Measurements from ENCODE around the gene ROR1.
"Not testable (repeated sequence)": the region's sequence is repeated elsewhere in the genome, so short reads cannot be mapped to it uniquely, and the experiment has no call there.

Gene ROR1

GRCh38 chr1:63794939-63795378 is 21.1 kb downstream of the ROR1 start:
- peak; percentile 83 for DNase-seq

- peak; percentile 94 for DNase-seq
Measured at GRCh38 chr1:63795455-63795854, 21.6 kb downstream of the ROR1 start.

DNA sequence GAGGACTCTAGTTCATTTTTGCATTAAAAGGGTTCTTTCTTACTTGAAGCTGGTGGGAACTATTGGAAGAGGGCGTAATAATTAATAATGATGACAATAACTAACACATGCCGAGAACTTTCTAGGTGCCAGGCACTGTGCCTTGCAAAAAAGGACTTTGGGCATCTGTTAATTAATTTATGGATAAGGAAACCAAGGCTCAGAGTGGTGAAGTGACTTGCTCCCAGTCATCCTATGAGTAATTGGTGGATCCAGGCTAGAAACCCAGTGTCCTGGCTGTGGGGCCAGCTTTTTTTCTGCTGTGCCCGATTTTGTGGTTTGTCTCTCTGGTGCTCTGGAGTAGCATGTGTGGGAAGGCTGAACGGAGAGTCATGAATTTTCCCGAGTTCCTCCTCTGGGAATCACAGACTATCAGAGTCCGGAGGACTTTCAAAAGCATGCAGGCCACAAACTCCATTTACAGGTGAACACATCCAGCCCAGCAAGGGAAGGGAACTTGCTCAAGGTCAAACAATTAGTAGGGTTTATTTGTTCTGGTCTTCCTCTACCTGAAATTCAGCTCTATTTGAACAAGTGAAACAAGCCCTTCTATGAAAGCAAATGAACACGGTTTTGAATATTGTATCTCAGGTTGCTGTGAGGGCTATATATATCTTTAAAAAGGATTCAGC is 23.4 kb downstream of the ROR1 start:
- no peak for DNase-seq

- DNase-seq: no peak
Measured at GRCh38 chr1:63798284-63798683, 24.5 kb downstream of the ROR1 start.

- no peak for DNase-seq
Measured at GRCh38 chr1:63799307-63799706, 25.5 kb downstream of the ROR1 start.

DNA sequence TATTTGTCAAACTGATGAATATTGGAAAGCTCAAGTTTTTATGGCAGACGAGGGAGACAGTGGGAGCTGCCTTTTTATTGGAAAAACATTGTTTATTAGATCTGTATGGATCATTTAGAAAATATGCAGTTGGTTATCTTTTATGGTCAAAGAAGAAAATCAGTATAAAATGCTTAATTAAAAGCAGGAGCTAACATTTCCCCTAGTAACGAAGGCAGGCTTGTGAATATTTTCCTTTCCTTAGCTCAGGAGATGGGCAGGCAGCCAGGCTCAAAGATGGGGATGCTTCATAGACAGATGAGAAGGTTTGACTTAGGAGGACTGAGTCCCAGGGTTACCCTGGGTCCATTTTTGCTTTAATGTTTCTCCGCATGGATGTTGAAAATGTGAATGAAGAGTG is 26.0 kb downstream of the ROR1 start:
- no peak for DNase-seq

DNA sequence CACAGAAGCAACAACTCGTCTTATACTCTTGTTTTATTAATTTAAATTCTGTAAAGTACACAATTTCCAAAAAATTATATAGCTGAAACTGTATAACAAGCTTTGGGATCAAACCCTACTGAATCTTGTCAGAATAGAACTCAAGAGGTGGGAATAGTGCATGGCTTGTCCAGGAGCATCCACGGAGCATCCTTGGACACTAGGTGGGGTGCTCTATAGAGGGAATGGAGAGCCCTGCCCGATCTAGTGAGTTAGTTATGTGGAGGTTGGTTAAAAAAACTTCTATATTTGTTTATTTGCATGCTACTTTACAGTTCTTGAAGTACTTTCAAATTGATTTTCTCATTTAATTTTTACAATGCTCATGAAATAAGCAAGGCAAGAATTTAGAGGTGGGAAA is 28.3 kb downstream of the ROR1 start:
- DNase-seq: no peak

DNA sequence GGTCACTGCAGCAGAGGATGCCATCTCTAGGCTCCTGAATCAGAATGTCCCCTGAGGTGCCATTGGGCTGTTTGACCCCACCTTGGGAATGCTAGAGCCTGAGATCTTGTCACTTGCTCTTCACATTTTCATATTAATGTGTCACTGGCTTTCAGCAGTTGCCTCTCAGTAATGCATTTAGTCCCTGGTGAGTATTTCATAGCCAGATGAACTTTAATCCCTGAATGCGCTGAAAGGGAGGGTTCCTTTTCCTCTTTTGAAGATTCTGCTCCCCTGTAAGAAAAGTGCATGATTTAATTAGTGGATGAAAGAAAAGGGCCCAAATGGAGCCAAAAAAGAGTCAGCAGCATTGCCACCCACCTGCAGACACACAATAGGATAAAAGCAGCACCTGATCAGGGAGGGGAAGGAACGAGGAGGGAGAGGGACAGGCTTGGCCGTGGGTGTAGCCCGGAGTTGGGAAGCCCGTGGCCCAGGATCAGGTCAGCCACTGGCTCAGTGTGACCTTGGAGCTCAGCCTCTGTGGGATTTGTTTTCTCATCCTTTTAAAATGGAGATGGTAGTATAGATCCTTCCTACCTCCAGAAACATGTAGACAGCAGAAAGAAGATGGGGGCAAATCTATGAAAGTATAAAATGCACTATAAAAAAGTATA is 31.1 kb downstream of the ROR1 start:
- no peak for DNase-seq

DNA sequence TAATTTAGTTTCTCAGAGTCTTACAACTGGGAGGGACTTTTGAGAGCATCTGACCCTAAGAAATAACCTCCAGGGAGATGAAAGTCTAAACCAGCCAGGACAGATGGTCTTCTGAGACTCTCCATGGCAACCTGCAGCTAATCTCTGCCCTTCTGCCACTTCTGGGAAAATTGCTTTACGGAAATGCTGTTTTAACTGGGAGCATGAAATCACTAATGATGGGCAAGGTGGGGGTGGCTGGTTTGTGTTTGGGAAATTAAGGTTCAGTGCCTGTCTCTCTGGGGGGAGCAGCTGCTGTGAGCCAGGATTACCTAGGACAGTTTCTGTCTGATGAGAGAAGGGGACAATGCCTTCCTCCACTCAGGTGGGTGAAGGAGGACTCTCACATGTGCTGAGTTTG is 33.2 kb downstream of the ROR1 start:
- no peak for DNase-seq

GRCh38 chr1:63810936-63811469 is 37.2 kb downstream of the ROR1 start:
- no peak for DNase-seq

DNA sequence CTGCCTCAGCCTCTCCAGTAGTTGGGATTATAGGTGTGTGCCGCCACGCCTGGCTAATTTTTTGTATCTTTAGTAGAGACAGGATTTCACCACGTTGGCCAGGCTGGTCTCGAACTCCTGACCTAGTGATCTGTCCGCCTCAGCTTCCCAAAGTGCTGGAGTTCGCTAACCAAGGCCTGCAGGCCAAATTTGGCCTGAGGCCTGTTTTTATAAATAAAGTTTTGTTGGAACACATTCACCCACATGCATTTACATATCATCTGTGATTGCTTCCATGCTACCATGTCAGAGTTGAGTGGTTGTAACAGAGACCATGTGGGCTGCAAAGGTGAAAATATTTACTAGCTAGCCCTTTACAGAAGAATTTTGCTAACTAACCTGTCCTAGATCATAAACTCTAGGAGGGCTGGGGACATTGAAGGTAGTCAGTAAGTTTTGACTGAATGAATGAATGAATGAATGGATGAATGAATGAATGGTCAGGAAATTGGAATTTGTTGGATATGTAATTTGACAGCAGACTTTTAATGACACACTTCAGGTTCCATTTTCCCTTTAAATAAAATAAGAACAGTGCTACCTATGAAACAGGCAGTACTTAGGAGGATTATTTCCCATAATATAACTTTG is 38.4 kb downstream of the ROR1 start:
- DNase-seq: no peak

GRCh38 chr1:63813829-63814277 is 40.0 kb downstream of the ROR1 start:
- DNase-seq: no peak

DNA sequence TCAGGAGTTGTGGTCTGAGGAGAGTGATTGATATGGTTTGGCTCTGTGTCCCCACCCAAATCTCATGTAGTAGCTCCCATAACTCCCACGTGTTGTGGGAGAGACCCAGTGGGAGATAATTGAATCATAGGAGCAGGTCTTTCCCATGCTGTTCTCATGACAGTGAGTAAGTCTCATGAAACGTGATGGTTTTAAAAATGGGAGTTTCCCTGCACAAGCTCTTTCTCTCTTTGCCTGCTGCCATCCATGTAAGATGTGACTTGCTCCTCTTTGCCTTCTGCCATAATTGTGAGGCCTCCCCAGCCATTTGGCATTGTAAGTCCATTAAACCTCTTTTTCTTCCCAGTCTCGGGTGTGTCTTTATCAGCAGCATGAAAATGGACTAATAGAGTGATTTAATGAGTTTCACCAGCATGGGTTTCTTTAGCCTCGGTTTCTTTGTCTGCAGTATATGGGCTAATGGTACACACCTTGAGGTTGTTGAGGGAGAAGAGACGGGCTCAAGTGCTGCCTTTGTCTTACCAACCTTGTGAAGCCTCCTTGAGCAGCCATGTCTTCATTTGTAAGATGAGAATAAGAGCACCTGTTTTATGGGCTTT is 42.5 kb downstream of the ROR1 start:
- DNase-seq: not testable (repeated sequence)

GRCh38 chr1:63817152-63817667 is 43.4 kb downstream of the ROR1 start:
- peak; percentile 18 for DNase-seq

DNA sequence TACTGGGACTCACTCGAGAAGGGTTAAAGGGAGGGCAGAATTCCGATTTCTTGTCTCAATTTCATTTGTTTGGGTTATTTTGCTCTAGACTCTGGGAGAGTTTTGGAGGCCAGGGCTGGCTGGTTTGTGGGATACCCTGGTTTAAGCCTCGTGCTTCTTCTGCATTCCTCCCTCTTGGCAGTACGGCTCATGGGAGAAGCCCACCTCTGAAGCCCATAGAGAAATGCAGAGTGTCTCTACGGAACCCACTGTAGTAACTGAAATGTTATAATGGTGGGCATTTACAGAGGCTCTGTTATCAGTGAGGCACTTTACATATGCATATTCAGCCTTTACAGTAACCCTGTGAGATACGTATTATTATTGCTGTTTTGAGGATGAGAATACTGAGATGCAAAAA is 43.9 kb downstream of the ROR1 start:
- DNase-seq: no peak

DNA sequence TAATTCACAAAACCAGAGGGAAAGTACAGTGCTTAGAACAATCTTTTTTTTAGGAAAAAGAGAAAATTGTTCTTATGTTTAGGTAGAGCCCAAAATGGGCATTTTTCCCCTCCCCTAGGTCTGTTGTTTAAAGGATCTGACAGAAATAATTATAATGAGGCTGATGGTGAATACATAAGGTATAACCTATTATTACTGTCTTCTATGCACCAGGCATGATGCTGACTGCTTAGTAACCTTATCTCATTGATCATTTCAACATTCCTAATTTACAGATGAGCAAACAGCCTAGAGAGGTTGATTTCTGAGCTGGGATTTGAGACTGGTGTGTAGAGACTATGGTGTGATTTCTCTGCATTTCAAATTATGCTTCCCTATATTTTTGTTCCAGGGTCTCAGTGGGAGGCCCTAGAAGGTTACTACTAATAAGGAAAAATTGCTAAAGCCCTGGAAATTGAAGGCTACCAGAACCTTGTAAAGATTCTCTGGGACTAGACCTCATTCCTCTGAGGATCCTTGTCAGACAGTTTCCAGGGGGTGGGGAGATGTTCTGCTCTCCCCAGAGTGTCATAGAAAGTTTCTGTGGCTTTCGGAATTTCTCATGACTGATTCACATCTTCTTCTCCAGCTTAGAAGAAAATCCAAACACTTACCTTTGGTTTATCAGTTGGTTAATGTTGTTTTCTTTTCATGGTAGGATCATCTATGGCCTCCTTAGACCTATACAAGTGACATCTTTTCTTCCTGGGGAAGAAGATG is 44.9 kb downstream of the ROR1 start:
- DNase-seq: no peak

DNA sequence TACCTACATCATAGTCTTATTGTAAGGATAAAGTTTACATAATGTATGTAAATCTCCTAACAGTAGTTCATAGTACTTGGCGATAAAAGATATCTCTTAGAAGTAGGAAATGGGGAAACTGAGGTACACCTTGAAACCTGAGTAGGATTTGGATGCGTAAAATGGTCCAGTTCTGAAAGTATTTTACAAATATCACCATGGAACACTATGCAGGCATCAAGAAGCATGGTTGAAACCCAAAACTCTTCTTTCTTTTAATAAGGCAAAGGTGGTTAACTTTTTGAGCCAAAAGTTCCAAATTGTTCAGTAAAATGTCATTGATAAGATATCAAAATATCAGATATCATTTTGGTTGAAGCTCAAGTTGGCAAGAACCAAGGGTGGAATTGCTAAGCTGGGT is 46.0 kb downstream of the ROR1 start:
- DNase-seq: no peak

GRCh38 chr1:63821091-63822005 is 47.5 kb downstream of the ROR1 start:
- no peak for DNase-seq

- DNase-seq: no peak
Measured at GRCh38 chr1:63822540-63822939, 48.7 kb downstream of the ROR1 start.

DNA sequence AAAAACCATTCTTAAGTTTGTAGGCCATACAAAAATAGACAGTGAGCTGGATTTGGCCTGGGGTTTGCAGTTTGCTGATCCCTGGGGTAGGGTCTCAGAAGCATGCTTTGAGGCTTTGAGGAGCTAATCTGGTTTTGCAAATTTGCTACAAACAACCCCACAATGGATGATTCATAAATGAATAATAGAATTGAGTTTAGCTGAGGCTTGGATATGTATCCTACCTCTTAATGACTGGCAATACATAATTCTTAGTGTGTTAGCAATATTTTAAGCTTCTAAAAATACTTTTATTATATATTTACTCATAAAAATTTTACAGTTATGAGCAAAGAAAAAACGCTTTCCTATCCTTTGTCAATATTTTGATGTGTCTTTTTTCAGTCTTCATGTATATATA is 50.6 kb downstream of the ROR1 start:
- DNase-seq: no peak

GRCh38 chr1:63825111-63825510 is 51.3 kb downstream of the ROR1 start:
- DNase-seq: no peak
